ENCODE results near the gene CTRL.
"Not testable (repeated sequence)": the region's sequence is repeated elsewhere in the genome, so short reads cannot be mapped to it uniquely, and the experiment has no call there.

Gene CTRL

GRCh38 chr16:67931712-67932461 is at the start of gene CTRL:
TSS of gene CTRL (minus strand) at chr16:67931862. CDS start at chr16:67931852, 10 bp downstream.
- DNase-seq (ENCODE audit: low spot score): no peak

- DNase-seq (ENCODE audit: low spot score): no peak
Measured at GRCh38 chr16:67979955-67980678, 48.5 kb upstream of the CTRL start, which contains the start of gene DPEP3. TSS of gene DPEP3 (minus strand) at chr16:67980499. CDS start at chr16:67980380, 119 bp downstream.

- DNase-seq (ENCODE audit: low spot score): no peak
Measured at GRCh38 chr16:67977469-67978227, 46.0 kb upstream of the CTRL start.

- no peak for DNase-seq (ENCODE audit: low spot score)
Measured at GRCh38 chr16:67977005-67977404, 45.3 kb upstream of the CTRL start.

GRCh38 chr16:67976205-67976604 is 44.5 kb upstream of the CTRL start:
- no peak for DNase-seq (ENCODE audit: low spot score)

- no peak for DNase-seq (ENCODE audit: low spot score)
Measured at GRCh38 chr16:67975321-67976105, 43.9 kb upstream of the CTRL start.

GRCh38 chr16:67972285-67972684 is 40.6 kb upstream of the CTRL start:
- DNase-seq (ENCODE audit: low spot score): not testable (repeated sequence)

- no peak for DNase-seq (ENCODE audit: low spot score)
Measured at GRCh38 chr16:67971111-67971510, 39.4 kb upstream of the CTRL start.

- DNase-seq (ENCODE audit: low spot score): no peak
Measured at GRCh38 chr16:67969254-67970039, 37.8 kb upstream of the CTRL start.

- DNase-seq (ENCODE audit: low spot score): peak; percentile 68
Measured at GRCh38 chr16:67968400-67969253, 37.0 kb upstream of the CTRL start, which contains the start of gene SLC12A4. TSS of gene SLC12A4 (minus strand) at chr16:67968637. CDS start at chr16:67968553, 84 bp downstream.

- DNase-seq (ENCODE audit: low spot score): no peak
Measured at GRCh38 chr16:67967958-67968399, 36.3 kb upstream of the CTRL start.

- no peak for DNase-seq (ENCODE audit: low spot score)
Measured at GRCh38 chr16:67967183-67967957, 35.7 kb upstream of the CTRL start.

- peak; percentile 63 for DNase-seq (ENCODE audit: low spot score)
Measured at GRCh38 chr16:67966549-67967182, 35.0 kb upstream of the CTRL start.

- DNase-seq (ENCODE audit: low spot score): peak; percentile 63
Measured at GRCh38 chr16:67965668-67966548, 34.2 kb upstream of the CTRL start.

GRCh38 chr16:67964477-67965131 is 32.9 kb upstream of the CTRL start:
- DNase-seq (ENCODE audit: low spot score): no peak

- DNase-seq (ENCODE audit: low spot score): no peak
Measured at GRCh38 chr16:67963662-67964321, 32.1 kb upstream of the CTRL start.
